ENCODE results near the gene MRRF. TPM values are rescaled to one million over a fixed set of nuclear protein-coding genes. Genes with fewer than 3 reads are reported as not detected.

The MRRF gene
- total and polyA plus RNA-seq, 8 donors, result 7.1 to 98.6 (median 26.4) TPM

- peak in 1 of 2 donors; percentile 35 for DNase-seq
- Histone ChIP-seq H3K36me3 (peaks cover 12 to 29% (median 24%) of the 10 kb centered on the region in 4 donors), H3K4me3 (peak overlapping the region; percentile 60 to 77 (median 71)), H3K27me3 (no peaks in the 10 kb centered on the region), H3K27ac (peak overlapping the region; percentile 92 to 96 (median 95)), H3K9me3 (no peaks in the 10 kb centered on the region), H3K4me1 (peaks cover 35 to 59% (median 48%) of the 10 kb centered on the region in 4 donors)
- intact Hi-C loops (cut with DNase I; ENCODE audit: low total_unique reads), result loop anchor here (10.0 kb wide), 2 partner anchors 61 to 139 kb away; no protein-coding TSS in a partner anchor
- 9 to 13% (median 12%) methylated on average over 13 of the region's 13 CpGs for WGBS, 5 donors
- no peak for TF ChIP-seq EP300 (IDR thresholded peaks at IDR 0.05)
- no peak for TF ChIP-seq POLR2A (IDR thresholded peaks at IDR 0.05)
- no peak for TF ChIP-seq POLR2AphosphoS5 (IDR thresholded peaks at IDR 0.05)
- no peak for TF ChIP-seq CTCF (IDR thresholded peaks at IDR 0.05)
Observed at GRCh38 chr9:122263699-122264349, 858 bp upstream of the MRRF start.

DNA sequence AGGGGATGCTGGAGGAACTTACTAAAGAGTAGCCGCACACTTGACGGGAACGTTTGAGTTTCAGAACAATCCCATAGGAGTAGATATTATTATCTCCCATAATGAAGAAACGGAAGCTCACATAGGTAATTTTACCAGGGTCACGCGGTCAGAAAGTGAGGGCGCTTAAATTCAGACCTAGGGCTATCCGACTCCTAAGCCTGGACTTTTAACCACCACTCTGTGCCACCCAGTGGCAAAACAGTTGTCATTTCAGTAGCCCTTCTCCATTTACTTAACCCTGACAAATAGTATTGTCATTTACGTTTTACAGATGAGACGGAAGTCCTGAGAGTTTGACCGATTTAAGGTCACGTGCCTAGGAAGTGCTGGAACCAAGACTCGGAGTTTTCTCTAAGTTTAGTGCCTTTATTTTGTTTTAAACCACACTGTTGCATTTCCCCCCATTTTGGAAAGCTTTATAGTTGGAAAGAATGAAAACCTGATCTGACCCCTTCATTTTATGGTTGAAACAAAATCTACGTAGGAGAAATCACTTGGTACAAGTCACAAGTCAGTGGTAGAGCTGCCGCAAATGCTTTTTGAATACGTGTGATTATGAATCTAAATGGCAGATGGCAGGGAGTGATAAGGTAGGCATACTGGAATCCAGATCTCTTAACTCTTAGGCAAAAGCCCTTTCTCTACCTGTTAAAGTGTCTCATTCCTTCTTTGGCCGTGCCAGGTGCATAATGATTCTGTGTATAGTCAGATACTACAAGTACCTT, 650 bp downstream of the MRRF start:
- intact Hi-C loops (cut with DNase I; ENCODE audit: low total_unique reads), result loop anchor here (10.0 kb wide), 2 partner anchors 59 to 141 kb away; no protein-coding TSS in a partner anchor
- Histone ChIP-seq H3K4me1 (peaks cover 35 to 59% (median 46%) of the 10 kb centered on the region in 4 donors), H3K27ac (peak overlapping the region; percentile 92 to 96 (median 95)), H3K27me3 (no peaks in the 10 kb centered on the region), H3K9me3 (no peaks in the 10 kb centered on the region), H3K36me3 (peaks cover 4 to 13% (median 9%) of the 10 kb centered on the region in 4 donors), H3K4me3 (peak overlapping the region; percentile 60 to 77 (median 71))
- no peak for TF ChIP-seq POLR2AphosphoS5 (IDR thresholded peaks at IDR 0.05)
- no peak for TF ChIP-seq EP300 (IDR thresholded peaks at IDR 0.05)
- no peak for TF ChIP-seq CTCF (IDR thresholded peaks at IDR 0.05)
- TF ChIP-seq POLR2A (IDR thresholded peaks at IDR 0.05), result no peak
- no peak for DNase-seq
- WGBS, 5 donors, result 6 to 10% (median 7%) methylated on average over 17 of the region's 17 CpGs

DNA sequence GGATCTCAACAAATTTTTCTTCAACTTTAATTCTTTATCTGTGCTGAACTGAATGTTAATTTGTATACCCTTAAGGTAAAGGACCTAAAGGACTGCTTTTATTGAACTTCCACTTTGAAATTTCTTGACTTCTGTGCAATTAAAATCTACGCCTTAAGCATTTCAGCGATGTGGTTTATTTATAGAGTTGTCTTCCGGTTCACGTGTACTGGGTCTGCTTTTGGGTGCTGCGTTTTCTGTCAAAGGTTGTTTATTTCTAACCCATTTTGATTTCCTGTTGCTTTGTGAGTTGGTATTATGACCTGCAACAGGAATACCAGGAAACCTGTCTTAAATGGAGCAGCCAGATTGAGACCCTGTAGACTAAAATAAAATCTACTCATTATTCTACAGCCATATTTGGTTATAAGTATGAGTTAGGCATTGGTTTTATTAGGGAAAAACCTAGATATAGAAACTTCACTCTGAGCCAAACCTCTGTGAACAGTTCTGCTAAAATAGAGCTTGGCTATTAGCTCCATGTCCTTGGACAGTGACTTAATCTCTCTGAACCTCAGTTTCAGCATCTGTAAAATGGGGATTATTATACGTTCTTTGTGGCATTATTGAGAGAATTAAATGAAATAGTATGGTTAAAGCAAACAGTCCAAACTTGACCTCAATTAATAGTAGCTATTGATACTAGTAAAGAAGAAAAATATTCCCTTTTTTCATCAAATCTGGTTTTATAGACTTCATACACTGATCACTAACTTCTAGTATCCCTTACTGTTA, 3.5 kb downstream of the MRRF start:
- no peak overlapping the region for H3K27ac ChIP-seq
- no peaks in the 10 kb centered on the region for H3K9me3 ChIP-seq
- 83 to 91% (median 88%) methylated on average over 6 of the region's 6 CpGs for WGBS, 5 donors
- intact Hi-C loops (cut with DNase I; ENCODE audit: low total_unique reads), result loop anchor here (10.0 kb wide), 2 partner anchors 57 to 143 kb away; no protein-coding TSS in a partner anchor
- H3K4me1 ChIP-seq, result peaks cover 16 to 34% (median 22%) of the 10 kb centered on the region in 4 donors
- peaks cover 0 to 23% (median 19%) of the 10 kb centered on the region in 4 donors for H3K36me3 ChIP-seq
- no peak for DNase-seq
- H3K4me3 ChIP-seq, result no peak overlapping the region
- TF ChIP-seq POLR2AphosphoS5 (IDR thresholded peaks at IDR 0.05), result no peak
- no peak for TF ChIP-seq POLR2A (IDR thresholded peaks at IDR 0.05)
- no peak for TF ChIP-seq EP300 (IDR thresholded peaks at IDR 0.05)
- TF ChIP-seq CTCF (IDR thresholded peaks at IDR 0.05), result no peak
- H3K27me3 ChIP-seq, result no peaks in the 10 kb centered on the region

- Histone ChIP-seq H3K36me3 (peaks cover 0 to 52% (median 44%) of the 10 kb centered on the region in 4 donors), H3K27me3 (no peaks in the 10 kb centered on the region)
- WGBS, 5 donors, result 90 to 96% (median 95%) methylated on average over 2 of the region's 2 CpGs
Observed at GRCh38 chr9:122274055-122274454, 9.4 kb downstream of the MRRF start.

More at GRCh38 chr9:122274055-122274454, 9.4 kb downstream of the MRRF start:
- H3K4me1 ChIP-seq, result peaks cover 0 to 4% (median 0%) of the 10 kb centered on the region in 4 donors
- H3K9me3 ChIP-seq, result peaks cover 0 to 11% (median 5%) of the 10 kb centered on the region in 4 donors
- no peak for DNase-seq
- no peak overlapping the region for H3K27ac ChIP-seq
- H3K4me3 ChIP-seq, result no peak overlapping the region
- intact Hi-C loops (cut with DNase I; ENCODE audit: low total_unique reads), result no loop called here
- TF ChIP-seq CTCF (IDR thresholded peaks at IDR 0.05), result no peak
- TF ChIP-seq POLR2A (IDR thresholded peaks at IDR 0.05), result no peak
- TF ChIP-seq POLR2AphosphoS5 (IDR thresholded peaks at IDR 0.05), result no peak
- TF ChIP-seq EP300 (IDR thresholded peaks at IDR 0.05), result no peak

Measured in stomach (tissue), 9 donors.